Right forelimb (tissue), 1 donor: ENCODE results near the gene MYH11.
"Not testable (repeated sequence)": the region's sequence is repeated elsewhere in the genome, so short reads cannot be mapped to it uniquely, and the experiment has no call there.

ENCODE experiments used
- DNase-seq: peaks from one replicate; pipeline ENCODE4 v3.0.0-alpha.2; 2018

Gene MYH11

DNA sequence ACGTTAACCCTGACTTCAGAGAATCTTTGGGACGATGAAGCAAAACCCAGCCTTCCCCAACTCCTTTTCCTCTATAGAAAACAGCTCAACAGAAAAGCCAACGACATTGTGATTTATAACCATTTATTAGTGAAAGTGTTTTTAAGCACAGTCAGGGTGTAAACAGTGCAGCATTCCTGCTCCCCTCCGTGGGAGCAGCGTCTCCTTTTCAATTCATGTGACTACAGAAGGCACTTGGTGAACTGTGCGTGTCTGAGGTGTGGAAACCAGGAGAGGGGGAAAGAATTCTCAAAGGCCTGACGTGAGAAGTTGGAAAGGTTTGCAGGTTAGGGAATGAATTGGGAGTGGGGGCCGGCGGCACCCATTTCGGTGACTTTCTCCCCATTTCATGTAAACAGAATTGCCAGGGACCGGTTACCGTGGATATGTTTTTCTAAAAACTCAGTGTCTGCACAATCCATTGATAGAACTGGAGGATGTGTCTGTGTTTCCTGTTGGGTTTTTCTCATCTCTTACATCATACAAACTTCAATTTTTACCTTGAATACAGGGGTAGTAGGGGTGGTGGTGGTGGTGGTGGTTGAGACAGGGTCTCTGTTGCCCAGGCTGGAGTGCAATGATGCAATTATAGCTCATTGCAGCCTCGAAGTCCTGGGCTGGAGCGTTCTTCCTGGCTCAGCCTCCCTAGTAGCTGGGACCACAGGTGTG lies 153.6 kb downstream of the MYH11 start:
- DNase-seq, result no peak

DNA sequence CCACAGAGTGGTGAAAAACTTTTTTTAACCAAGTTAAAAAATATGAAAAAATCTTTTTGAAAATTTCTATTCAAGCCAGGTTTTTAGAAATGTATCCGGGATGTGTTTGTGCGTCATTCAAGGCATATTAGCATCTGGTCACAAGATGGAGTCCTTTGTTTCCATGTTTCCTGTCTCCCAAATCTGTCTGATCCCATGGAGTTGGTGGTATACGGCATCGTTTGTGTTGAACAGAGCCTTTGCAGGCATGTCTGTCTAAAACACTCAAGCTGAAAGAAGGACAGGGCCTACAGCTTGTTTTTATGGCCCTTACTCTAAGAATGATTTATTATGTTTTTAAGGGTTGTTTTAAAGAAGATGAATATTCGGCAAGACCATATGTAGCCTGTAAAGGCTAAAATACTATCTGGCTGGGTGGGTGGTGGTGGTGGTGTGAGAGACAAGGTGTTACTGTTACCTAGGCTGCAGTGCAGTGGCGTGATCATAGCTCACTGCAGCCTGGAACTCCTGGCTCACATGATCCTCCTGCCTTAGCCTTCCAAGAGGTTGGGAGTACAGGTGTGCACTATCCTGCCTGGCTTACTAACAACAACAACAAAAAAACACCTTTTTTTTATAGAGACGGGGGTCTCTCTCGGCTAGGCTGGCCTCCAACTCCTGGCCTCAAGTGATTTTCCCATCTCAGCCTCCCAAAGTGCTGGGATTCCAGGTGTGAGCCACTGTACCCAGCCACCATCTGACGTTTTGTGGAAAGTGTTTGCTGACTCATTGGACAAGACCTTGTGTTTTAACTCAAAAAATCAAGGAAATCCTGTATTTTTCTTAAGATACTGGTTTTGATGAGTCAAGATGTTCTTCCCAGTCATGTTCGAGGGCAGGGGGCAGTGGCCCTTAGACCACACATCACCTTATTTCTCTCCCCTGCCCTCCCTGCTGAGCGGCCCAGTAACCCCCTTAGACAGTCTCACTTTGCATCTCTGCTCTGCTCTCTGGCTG lies 154.6 kb downstream of the MYH11 start:
- DNase-seq, result no peak

DNA sequence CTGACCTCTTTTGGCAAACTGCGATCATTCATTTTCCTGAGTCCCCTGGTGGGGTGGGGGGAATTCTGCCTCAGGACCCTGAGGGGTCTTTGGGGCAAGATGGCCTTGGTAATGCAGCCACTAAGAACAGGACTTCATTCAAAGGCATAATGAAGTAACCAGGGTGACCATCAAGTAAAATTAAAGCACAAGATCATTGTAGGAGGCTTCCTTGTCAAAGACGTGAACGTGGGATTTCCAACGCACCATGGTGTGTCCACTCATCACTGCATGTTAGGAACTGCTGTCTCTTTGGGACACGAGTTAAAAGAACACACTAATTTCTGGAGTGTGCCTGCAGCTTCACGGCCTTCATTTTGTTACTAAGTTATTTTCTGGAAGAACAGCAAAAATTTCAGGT lies 155.5 kb downstream of the MYH11 start:
- no peak for DNase-seq

DNA sequence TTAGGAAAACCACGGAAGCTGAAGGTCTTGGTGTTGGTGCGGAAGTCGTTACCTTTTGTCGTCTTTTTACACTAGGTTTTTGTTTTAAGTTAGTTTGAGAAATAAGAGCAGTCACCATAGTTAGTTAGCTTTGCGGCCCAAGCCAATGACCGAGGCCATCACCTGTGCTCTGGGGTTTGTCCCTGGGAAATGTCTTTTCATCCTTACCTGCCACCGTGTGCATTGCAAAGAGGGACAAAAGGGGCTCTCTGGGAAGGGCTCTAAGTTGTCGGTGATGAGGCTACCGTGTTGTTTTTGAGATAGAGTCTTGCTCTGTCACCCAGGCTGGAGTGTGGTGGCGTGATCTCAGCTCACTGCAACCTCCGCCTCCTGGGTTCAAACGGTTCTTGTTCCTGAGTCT lies 157.0 kb downstream of the MYH11 start:
- no peak for DNase-seq

DNA sequence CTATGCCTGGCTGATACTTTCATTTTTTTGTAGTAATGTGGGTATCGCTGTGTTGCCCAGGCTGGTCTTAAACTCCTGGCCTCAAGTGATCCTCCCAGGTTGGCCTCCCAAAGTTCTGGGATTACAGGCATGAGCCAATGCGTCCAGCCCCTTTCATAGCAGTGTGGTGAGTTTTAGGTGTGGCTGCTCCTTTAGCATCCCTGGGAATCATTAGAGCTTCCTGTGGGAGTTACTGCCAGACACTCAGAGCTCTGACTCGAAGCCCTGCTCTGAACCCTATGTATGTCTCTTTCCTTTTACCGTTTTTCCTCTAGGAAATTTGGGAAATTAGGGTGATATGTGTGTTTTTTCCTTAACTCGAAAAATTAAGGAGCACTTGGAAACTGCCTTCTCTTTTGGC lies 162.3 kb downstream of the MYH11 start:
- no peak for DNase-seq

DNA sequence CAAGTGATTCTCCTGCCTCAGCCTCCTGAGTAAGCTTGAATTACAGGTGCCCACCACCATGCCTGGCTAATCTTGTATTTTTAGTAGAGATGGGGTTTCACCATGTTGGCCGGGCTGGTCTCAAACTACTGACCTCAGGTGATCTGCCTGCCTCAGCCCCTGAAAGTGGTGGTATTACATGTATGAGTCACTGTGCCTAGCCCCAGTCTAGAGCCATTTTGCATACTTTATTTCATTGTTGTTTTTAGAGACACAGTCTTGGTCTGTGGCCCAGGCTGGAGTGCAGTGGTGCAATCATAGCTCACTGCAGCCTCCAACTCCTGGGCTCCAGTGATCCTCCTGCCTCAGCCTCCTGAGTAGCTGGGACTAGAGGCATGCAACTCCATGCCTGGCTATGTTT lies 164.3 kb downstream of the MYH11 start:
- DNase-seq, result not testable (repeated sequence)

DNA sequence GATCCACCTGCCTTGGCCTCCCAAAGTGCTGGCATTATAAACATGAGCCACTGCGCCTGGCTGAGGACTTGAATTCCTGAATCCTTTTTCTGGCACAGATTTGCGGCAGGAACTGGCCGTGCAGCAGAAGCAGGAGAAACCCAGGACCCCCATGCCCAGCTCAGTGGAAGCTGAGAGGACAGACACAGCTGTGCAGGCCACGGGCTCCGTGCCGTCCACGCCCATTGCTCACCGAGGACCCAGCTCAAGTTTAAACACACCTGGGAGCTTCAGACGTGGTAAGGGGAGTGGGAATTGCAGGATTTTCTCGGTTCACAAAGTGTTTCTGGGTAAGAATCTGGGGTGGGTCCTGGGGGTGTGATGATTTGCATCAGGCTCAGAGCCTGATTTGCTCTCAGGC lies 165.8 kb downstream of the MYH11 start:
- no peak for DNase-seq

DNA sequence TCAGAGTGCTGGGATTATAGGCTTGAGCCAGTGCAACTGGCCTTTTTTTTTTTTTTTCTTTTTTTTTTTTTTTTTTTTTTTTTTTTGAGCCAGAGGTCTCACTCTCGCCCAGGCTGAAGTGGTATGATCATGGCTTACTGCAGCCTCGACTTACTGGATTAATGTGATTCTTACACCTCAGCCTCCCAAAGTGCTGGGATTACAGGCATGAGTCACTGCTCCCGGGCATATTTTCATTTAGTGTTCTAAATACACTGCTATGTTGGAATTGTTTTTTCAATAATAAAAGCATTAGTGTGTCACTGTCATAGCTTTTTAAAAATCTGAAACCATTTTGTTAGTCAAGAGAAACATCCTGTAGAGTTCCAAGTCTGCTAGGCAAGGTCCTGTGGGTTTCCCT lies 166.5 kb downstream of the MYH11 start:
- DNase-seq, result no peak

DNA sequence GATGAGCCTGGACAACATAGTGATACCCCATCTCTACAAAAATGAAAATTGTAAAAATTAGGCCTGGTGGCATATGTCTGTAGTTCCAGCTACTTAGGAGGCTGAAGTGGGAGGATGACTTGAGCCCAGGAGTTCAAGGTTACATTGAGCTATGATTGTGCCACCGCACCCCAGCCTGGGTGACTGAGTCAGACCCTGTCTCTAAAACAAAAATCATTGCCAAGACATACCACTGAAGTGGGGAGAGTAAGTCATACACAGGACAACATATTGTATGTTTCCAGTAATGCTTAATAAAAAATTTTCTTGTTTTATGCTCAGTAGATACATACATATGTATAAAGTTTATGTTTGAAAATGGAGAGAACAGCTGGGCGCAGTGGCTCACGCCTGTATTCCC lies 167.5 kb downstream of the MYH11 start:
- DNase-seq, result no peak

DNA sequence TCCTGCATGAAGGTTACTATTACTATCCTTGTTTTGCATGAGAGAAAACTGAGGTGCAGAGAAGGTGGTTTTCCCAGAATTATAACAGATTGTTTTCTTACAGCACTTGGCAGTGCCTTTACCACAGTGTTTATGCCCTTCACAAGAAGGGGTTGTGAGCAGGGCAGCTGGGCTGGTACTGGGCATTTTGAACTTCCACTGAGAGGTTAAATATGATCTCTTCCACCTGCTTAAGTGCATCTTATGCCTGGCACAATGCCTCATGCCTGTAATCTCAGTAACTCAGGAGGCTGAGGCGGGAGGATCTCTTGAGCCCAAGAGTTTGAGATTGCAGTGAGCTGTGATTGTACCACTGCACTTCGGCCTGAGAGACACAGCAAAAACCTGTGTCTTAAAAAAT lies 170.5 kb downstream of the MYH11 start:
- no peak for DNase-seq

DNA sequence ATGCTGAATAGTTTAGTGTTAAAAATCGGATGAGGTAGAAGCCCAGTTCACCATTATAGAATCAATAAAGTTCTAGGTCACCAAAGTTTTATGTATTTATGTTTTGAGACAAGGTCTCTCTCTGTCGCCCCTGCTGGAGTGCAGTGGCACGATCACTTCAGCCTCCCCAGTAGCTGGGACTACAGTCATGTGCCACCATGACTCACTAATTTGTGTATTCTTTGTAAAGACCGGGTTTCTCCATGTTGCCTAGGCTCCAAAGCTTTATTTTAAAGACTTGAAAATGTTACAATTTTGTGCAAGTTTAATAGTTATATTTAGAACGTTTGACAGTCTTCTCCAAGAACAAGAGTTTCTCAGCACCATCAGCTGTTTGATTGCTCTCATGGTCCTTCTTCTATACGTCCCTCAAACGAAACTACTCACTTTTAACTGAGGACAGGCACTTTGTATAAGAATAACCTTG lies 174.7 kb downstream of the MYH11 start:
- DNase-seq, result no peak

DNA sequence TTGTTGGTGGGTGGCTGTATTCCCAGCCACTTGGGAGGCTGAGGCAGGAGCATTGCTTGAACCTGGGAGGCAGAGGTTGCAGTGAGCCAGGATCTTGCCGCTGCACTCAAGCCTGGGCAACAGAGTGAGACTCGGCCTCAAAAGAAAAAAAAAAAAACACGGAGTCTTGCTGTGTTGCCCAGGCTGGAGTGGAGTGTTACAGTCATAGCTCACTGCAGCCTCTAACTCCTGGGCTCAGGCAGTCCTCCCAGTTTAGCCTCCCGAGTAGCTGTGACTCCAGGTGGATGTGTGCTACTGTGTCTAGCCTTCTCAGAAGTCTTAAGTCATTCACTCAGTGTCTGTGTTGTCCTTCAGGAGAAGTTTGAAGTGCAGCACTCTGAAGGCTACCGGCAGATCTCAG lies 179.4 kb downstream of the MYH11 start:
- DNase-seq, result no peak

DNA sequence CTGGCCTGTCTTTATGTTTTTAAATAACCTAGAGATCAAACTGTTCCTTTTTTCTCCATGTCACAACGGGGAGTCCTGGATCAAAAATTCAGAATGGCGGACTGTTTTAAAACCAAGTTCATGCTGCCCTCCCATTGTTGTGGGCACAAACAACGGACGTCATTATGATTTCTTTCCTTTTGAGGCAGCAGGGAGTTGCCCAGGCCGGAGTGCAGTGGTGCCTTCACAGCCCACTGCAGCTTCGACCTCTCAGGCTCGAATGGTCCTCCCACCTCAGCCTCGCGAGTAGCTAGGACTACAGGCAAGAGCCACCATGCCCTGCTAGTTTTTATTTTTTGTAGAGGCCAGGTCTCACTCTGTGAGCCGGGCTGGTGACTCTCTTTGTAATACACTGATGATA lies 180.3 kb downstream of the MYH11 start:
- no peak for DNase-seq

DNA sequence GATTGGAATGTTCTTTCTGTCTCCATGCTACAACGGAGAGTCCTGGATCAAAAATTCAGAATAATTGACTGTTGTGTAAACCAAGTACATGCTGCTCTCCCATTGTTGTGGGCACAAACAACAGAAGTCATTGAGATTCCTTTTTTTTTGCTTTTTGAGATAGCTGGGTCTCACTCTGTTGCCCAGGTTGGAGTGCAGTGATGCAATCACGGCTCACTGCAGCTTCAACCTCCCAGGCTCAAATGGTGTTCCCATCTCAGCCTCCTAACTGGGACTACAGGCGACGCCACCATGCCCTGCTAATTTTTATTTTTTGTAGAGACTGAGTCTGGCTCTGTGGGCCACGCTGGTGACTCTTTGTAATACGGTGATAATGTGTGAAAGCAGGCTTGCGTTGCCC lies 182.3 kb downstream of the MYH11 start:
- no peak for DNase-seq

DNA sequence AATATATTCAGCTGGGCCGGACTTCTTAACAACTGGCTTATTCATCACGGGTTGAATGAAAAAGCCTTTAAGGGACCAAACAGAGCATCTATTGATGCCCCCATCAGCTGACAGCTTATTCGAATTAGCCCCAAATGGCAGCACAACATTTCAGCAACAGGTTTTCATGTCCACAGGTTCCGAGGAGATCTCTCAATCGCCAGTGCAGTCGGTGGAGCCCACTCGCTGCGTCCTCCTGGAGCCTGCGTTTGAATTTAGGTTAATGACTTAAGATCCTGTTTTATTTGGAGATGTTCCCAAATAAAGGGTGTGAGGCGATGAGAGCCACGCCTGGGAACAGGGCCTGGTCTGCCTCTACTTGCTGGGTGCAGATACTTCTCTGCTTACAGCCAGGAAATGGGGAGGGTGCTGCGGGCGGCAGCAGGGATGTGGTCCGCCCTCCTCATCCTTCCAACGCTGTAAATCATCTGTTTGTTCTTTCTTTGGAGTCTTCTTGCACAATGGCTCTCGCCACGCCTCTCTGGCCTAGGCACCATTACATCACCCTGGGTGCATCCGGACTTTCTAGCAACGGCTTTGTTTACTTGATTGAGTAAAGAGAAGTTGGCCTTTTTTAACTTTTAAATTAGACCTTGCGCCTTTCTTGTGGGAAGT lies 184.2 kb downstream of the MYH11 start:
- peak; percentile 73 for DNase-seq

DNA sequence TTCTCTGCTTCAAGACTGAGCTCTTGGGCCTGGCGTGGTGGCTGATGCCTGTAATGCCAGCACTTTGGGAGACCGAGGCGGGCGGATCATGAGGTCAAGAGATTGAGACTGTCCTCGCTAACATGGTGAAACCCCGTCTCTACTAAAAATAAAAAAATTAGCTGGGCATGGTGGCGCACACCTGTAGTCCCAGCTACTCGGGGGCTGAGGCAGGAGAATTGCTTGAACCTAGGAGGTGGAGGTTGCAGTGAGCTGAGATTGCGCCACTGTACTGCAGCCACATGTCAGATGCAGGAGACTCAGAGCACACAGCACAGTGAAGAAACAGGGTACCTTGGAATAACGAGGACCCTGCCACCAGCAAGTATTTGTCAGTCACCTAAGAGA lies 184.7 kb downstream of the MYH11 start:
- DNase-seq, result not testable (repeated sequence)

DNA sequence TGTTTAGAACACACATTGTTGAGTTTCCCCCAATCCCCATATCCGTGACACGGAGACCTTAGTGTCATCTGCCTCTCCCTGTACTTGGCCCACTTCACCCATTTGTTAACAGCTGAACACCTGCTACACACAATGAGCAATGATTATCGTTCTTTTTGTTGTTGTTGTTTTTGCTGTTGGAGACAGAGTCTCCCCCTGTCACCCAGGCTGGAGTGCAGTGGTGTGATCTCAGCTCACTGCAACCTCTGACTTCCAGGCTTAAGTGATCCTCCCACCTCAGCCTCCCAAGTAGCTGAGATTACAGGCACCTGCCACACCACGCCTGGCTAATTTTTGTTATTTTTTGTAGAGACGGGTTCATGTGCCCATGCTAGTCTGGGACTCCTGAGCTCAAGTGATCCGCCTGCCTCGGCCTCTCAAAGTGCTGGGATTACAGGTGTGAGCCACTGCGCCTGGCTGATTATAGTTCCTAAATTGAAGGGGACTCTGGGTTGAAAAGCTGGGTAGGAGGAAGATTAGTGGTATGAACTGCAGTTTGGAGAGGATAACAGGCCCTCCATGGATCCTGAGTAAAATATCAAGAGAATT lies 185.2 kb downstream of the MYH11 start:
- DNase-seq, result no peak

DNA sequence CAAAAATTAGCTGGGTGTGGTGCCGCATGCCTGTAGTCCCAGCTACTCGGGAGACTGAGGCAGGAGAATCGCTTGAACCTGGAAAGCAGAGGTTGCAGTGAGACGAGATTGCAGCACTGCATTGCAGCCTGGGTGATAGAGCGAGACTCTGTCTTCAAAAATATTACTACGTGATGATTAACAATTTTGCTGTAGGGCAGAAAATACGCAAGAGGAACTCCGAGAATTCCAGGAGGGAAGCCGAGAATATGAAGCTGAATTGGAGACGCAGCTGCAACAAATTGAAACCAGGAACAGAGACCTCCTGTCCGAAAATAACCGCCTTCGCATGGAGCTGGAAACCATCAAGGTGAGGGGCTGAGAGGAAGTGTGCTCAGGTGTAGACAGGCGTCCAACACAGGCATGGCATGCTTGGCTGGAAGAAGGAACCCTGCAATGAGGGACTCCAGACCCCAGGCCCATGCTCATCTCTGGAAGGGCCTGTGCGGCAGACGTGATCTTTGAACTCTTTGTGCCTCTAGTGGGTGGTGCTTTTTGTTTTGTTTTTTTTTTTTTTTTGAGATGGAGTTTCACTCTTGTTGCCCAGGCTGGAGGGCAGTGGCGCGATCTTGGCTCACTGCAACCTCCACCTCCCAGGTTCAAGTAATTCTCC lies 189.6 kb downstream of the MYH11 start:
- no peak for DNase-seq

DNA sequence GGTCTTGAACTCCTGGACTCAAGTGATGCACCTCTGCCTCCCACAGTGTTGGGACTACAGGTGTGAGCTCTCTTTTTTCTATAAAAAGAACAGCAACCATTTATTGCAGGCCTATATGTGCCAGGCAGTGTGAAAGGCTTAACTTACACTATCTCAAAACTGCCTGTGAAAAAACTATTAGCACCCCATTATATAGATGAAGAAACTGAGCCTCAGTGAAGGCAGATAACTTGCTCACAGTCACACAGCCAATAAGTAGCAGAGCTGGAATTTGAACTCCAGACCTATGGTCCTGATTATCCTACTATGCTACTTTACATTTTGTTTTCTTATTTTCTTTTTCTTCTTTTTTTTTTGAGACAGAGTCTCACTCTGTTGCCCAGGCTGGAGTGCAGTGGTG lies 191.7 kb downstream of the MYH11 start:
- DNase-seq, result no peak

DNA sequence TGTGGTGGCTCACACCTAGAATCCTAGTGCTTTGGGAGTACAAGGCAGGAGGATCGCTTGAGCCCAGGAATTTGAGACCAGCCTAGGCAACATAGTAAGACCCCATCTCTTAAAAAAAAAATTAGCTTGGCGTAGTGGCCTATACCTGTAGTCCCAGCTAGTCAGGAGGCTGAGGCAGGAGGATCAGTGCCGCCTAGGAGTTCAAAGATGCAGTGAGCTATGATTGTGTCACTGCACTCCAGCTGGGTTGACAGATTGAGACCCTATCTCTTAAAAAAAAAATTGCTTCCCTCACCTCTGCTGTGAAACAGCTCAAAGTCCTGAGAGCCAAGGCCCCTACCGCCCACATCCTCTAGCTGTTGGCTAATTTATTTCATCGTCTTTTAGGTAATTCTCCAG lies 196.6 kb downstream of the MYH11 start:
- no peak for DNase-seq

DNA sequence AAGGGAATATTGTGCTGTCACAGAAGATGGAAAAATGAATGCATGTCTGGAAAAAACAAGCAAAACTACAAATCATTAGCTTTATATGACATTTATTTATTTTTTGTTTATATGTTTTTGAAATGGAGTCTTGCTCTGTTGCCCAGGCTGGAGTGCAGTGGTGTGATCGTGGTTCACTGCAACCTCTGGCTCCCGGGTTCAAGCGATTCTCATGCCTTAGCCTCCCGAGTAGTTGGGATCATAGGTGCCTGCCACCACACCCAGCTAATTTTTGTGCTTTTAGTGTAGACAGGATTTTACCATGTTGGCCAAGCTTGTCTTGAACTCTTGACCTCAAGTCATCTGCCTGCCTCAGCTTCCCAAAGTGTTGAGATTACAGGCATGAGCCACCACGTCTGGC lies 198.3 kb downstream of the MYH11 start:
- DNase-seq, result no peak

DNA sequence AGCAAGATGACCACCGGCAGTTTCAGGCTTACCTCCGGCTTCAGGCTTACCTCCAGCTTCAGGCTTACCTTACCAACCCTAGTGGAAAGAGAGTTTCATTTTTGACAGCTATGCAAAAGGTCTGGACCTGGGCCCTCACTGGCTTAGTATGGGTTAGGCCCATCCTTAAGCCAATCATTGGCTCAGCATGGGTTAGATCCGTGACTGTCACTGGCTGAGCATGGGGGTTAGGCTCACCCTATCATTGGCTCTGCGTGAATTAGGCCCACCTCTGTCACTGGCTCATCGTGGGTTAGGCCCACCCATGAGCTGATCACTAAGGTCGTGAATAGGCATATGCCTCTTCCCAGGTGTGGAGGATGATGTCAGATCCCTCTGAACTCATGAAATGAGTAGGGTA lies 198.7 kb downstream of the MYH11 start:
- DNase-seq, result no peak

DNA sequence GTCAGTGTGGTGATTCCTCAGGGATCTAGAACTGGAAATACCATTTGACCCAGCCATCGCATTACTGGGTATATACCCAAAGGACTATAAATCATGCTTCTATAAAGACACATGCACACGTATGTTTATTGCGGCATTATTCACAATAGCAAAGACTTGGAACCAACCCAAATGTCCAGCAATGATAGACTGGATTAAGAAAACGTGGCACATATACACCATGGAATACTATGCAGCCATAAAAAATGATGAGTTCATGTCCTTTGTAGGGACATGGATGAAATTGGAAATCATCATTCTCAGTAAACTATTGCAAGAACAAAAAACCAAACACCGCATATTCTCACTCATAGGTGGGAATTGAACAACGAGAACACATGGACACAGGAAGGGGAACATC lies 201.3 kb downstream of the MYH11 start:
- DNase-seq, result not testable (repeated sequence)
